ENCODE results near the gene PPP1R3G.

DNA sequence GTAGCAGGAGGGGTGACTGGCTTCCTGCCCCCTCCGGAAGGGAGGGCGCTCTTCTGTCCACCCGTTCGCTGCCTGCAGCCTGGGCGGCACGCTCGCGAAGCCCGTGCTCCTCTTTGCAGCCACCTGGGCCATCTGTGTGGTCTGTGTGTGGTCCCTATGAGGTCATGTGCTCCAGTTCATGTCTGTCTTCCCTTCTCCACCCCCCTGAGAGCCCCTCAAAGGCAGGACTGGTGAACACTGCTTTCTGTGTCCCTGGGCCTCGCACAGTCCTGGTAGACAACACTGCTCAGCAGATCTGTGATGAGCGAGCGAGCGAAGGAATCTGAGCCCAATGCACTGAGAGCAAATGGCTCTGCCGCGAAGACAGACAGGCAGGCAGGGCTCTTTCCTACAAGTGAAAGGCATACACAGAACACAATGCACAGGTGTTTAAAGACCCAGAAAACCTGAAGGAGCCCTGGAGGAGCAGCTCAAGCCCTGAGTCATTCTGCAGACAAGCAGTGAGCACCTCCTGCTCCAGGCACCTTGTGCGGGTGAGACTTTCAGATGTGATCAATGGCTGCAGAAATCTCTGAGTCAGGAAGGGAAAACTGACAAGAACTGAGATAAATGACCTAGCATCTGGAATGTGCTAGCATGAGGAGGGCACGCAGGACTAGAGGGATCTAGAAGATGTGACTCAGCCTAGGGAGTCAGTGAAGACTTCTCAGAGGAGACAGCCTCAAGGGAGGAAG, 27.1 kb downstream of the PPP1R3G start:
- no peak for TF ChIP-seq ZNF232 (CRISPR knock-in tag; IDR thresholded peaks at IDR 0.05)
- TF ChIP-seq, protein P1, sequence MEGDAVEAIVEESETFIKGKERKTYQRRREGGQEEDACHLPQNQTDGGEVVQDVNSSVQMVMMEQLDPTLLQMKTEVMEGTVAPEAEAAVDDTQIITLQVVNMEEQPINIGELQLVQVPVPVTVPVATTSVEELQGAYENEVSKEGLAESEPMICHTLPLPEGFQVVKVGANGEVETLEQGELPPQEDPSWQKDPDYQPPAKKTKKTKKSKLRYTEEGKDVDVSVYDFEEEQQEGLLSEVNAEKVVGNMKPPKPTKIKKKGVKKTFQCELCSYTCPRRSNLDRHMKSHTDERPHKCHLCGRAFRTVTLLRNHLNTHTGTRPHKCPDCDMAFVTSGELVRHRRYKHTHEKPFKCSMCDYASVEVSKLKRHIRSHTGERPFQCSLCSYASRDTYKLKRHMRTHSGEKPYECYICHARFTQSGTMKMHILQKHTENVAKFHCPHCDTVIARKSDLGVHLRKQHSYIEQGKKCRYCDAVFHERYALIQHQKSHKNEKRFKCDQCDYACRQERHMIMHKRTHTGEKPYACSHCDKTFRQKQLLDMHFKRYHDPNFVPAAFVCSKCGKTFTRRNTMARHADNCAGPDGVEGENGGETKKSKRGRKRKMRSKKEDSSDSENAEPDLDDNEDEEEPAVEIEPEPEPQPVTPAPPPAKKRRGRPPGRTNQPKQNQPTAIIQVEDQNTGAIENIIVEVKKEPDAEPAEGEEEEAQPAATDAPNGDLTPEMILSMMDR (IDR thresholded peaks at IDR 0.05): no peak
- TF ChIP-seq, protein P2, sequence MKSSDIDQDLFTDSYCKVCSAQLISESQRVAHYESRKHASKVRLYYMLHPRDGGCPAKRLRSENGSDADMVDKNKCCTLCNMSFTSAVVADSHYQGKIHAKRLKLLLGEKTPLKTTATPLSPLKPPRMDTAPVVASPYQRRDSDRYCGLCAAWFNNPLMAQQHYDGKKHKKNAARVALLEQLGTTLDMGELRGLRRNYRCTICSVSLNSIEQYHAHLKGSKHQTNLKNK (CRISPR knock-in tag; IDR thresholded peaks at IDR 0.05): no peak
- TF ChIP-seq ZNF671 (CRISPR knock-in tag; IDR thresholded peaks at IDR 0.05): no peak
- TF ChIP-seq, protein P3, sequence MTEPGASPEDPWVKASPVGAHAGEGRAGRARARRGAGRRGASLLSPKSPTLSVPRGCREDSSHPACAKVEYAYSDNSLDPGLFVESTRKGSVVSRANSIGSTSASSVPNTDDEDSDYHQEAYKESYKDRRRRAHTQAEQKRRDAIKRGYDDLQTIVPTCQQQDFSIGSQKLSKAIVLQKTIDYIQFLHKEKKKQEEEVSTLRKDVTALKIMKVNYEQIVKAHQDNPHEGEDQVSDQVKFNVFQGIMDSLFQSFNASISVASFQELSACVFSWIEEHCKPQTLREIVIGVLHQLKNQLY (CRISPR knock-in tag; IDR thresholded peaks at IDR 0.05): no peak
- TF ChIP-seq, protein P4, sequence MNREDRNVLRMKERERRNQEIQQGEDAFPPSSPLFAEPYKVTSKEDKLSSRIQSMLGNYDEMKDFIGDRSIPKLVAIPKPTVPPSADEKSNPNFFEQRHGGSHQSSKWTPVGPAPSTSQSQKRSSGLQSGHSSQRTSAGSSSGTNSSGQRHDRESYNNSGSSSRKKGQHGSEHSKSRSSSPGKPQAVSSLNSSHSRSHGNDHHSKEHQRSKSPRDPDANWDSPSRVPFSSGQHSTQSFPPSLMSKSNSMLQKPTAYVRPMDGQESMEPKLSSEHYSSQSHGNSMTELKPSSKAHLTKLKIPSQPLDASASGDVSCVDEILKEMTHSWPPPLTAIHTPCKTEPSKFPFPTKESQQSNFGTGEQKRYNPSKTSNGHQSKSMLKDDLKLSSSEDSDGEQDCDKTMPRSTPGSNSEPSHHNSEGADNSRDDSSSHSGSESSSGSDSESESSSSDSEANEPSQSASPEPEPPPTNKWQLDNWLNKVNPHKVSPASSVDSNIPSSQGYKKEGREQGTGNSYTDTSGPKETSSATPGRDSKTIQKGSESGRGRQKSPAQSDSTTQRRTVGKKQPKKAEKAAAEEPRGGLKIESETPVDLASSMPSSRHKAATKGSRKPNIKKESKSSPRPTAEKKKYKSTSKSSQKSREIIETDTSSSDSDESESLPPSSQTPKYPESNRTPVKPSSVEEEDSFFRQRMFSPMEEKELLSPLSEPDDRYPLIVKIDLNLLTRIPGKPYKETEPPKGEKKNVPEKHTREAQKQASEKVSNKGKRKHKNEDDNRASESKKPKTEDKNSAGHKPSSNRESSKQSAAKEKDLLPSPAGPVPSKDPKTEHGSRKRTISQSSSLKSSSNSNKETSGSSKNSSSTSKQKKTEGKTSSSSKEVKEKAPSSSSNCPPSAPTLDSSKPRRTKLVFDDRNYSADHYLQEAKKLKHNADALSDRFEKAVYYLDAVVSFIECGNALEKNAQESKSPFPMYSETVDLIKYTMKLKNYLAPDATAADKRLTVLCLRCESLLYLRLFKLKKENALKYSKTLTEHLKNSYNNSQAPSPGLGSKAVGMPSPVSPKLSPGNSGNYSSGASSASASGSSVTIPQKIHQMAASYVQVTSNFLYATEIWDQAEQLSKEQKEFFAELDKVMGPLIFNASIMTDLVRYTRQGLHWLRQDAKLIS (CRISPR knock-in tag; IDR thresholded peaks at IDR 0.05; ENCODE audit: borderline replicate concordance): no peak
- no peak for TF ChIP-seq TCF7 (CRISPR knock-in tag; IDR thresholded peaks at IDR 0.05; ENCODE audit: low read depth)
- no peak for TF ChIP-seq ETV6 (CRISPR knock-in tag; IDR thresholded peaks at IDR 0.05)
- no peak for TF ChIP-seq TEAD4 (CRISPR knock-in tag; IDR thresholded peaks at IDR 0.05)
- TF ChIP-seq, protein P5, sequence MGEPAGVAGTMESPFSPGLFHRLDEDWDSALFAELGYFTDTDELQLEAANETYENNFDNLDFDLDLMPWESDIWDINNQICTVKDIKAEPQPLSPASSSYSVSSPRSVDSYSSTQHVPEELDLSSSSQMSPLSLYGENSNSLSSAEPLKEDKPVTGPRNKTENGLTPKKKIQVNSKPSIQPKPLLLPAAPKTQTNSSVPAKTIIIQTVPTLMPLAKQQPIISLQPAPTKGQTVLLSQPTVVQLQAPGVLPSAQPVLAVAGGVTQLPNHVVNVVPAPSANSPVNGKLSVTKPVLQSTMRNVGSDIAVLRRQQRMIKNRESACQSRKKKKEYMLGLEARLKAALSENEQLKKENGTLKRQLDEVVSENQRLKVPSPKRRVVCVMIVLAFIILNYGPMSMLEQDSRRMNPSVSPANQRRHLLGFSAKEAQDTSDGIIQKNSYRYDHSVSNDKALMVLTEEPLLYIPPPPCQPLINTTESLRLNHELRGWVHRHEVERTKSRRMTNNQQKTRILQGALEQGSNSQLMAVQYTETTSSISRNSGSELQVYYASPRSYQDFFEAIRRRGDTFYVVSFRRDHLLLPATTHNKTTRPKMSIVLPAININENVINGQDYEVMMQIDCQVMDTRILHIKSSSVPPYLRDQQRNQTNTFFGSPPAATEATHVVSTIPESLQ (CRISPR knock-in tag; IDR thresholded peaks at IDR 0.05): no peak
- no peak for TF ChIP-seq RELA (CRISPR knock-in tag; IDR thresholded peaks at IDR 0.05; ENCODE audit: borderline replicate concordance)
- TF ChIP-seq TP53 (CRISPR knock-in tag; IDR thresholded peaks at IDR 0.05): no peak
- TF ChIP-seq, protein P6, sequence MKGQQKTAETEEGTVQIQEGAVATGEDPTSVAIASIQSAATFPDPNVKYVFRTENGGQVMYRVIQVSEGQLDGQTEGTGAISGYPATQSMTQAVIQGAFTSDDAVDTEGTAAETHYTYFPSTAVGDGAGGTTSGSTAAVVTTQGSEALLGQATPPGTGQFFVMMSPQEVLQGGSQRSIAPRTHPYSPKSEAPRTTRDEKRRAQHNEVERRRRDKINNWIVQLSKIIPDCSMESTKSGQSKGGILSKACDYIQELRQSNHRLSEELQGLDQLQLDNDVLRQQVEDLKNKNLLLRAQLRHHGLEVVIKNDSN (CRISPR knock-in tag; IDR thresholded peaks at IDR 0.05): no peak
